Measurements from ENCODE around the gene STARD5.

DNA sequence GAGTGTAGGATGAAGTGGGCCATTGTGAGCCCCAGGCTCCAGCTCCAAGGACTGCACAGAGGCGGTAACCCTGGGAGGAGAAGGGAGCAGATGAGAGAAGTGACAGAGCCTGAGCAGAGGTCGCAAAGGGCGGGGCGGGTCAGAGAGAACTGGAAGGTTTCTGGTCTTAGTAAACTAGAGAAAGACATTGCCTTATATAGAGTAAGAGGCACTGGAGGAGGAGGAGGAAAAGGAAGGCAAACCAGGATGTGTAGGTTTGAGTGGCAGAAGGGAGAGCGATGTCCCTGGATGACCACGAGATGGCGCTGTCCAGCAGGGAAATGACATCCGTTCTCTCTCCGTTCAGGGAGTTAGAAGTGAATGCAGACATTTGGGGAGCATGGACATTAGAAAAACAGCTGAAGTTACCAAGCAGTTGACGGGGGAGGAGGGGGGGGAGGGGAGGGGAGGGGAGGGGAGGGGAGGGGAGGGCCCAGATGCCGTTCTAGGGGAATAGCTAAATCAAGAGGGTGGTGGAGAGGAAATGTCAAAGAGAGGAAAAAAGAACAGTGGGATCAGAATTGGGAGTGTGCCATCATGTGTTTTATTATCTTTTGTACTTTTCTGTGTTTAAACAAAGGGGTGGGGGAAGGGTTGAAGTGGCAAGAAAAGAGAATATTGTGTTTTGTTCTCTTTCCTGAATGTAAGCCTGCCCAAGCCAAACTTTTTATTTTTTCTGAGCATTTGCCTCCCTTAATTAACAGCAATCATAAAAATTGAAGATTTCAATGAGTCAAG is 48.8 kb downstream of the STARD5 start:
- TF ChIP-seq, protein P1, sequence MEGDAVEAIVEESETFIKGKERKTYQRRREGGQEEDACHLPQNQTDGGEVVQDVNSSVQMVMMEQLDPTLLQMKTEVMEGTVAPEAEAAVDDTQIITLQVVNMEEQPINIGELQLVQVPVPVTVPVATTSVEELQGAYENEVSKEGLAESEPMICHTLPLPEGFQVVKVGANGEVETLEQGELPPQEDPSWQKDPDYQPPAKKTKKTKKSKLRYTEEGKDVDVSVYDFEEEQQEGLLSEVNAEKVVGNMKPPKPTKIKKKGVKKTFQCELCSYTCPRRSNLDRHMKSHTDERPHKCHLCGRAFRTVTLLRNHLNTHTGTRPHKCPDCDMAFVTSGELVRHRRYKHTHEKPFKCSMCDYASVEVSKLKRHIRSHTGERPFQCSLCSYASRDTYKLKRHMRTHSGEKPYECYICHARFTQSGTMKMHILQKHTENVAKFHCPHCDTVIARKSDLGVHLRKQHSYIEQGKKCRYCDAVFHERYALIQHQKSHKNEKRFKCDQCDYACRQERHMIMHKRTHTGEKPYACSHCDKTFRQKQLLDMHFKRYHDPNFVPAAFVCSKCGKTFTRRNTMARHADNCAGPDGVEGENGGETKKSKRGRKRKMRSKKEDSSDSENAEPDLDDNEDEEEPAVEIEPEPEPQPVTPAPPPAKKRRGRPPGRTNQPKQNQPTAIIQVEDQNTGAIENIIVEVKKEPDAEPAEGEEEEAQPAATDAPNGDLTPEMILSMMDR (IDR thresholded peaks at IDR 0.05; ENCODE audit: low read depth, low read length): peak; percentile 95
- TF ChIP-seq MYC (IDR thresholded peaks at IDR 0.05; ENCODE audit: low read depth, low read length): no peak
